Smooth muscle cell (in vitro differentiated cells): ENCODE results near the gene MAPRE3. TPM values are rescaled to one million over a fixed set of nuclear protein-coding genes. Genes with fewer than 3 reads are reported as not detected.
A peak's percentile ranks its signal among the peaks of the same experiment; 100 is the strongest.

Experiments used
- DNase-seq: peaks from one replicate; lab custom pipeline; 2025; ENCODE audit not compliant: unreplicated experiment; lab: John Stamatoyannopoulos, UW
- H2AFZ ChIP-seq: fragments of 200-600 bp; sonication (generic); 2 replicates; pipeline ENCODE4 v1.6.0; 2016; ENCODE audit warnings: antibody characterized with exemption, low read depth, mild to moderate bottlenecking
- H3F3A ChIP-seq: fragments of 200-600 bp; sonication (generic); 2 replicates; pipeline ENCODE4 v1.6.0; 2017; ENCODE audit warnings: antibody characterized with exemption, low read depth
- H3K27ac ChIP-seq: fragments of 200-600 bp; sonication (generic); 2 replicates; pipeline ENCODE4 v1.5.1; 2016; ENCODE audit warnings: low read depth, mild to moderate bottlenecking
- H3K27me3 ChIP-seq: fragments of 200-600 bp; sonication (generic); 2 replicates; pipeline ENCODE4 v1.6.1; 2016; ENCODE audit warnings: low read depth, mild to moderate bottlenecking
- H3K36me3 ChIP-seq: fragments of 200-600 bp; sonication (generic); 2 replicates; pipeline ENCODE4 v1.5.1; 2016; ENCODE audit warnings: low read depth
- H3K4me1 ChIP-seq: fragments of 200-600 bp; sonication (generic); 2 replicates; pipeline ENCODE4 v1.5.1; 2016; ENCODE audit warnings: low read depth
- H3K4me2 ChIP-seq: fragments of 200-600 bp; sonication (generic); 2 replicates; pipeline ENCODE4 v1.6.0; 2016; ENCODE audit warnings: mild to moderate bottlenecking
- H3K4me3 ChIP-seq: fragments of 200-600 bp; sonication (generic); 2 replicates; pipeline ENCODE4 v1.5.1; 2016; ENCODE audit warnings: mild to moderate bottlenecking
- H3K79me2 ChIP-seq: fragments of 200-600 bp; sonication (generic); 2 replicates; pipeline ENCODE4 v1.6.0; 2016; ENCODE audit warnings: low read depth, mild to moderate bottlenecking
- H3K9ac ChIP-seq: fragments of 200-600 bp; sonication (generic); 2 replicates; pipeline ENCODE4 v1.6.0; 2016; ENCODE audit warnings: low read depth
- H3K9me3 ChIP-seq: fragments of 200-600 bp; sonication (generic); replicated peaks from 2 replicates; pipeline ENCODE4 v1.5.1; 2016; ENCODE audit warnings: low read depth
- H4K20me1 ChIP-seq: fragments of 200-600 bp; sonication (generic); 2 replicates; pipeline ENCODE4 v1.6.0; 2016; ENCODE audit warnings: low read depth
- CTCF ChIP-seq: fragments of 200-600 bp; sonication (generic); IDR thresholded peaks from 2 replicates; pipeline ENCODE4 v1.5.1; 2017; ENCODE audit warnings: borderline replicate concordance, mild to moderate bottlenecking, antibody characterized with exemption; ENCODE audit not compliant: insufficient read depth, poor library complexity, severe bottlenecking
- WGBS: methylation state at CpG from one replicate; pipeline ENCODE4 v1.1.7; 2016; ENCODE audit warnings: low lambda C conversion rate; 5-methylcytosine and 5-hydroxymethylcytosine counted together
- polyA plus RNA-seq: library from polyadenylated mRNA; unstranded; fragments of >200 nt; fragmentation: Nextera tagmentation; extraction: Ambion mirVana; gene quantifications from 2 replicates; pipeline ENCODE4 v1.2.1, GENCODE V29; 2016
- total RNA-seq: library from RNA; depleted of rRNA; stranded (reverse); fragments of >200 nt; gene quantifications from 2 replicates; pipeline ENCODE4 v1.2.3, GENCODE V29; 2014

The MAPRE3 gene
- total and polyA plus RNA-seq, 2 experiments from 2014 or later, result 12.5 to 30.5 TPM

DNA sequence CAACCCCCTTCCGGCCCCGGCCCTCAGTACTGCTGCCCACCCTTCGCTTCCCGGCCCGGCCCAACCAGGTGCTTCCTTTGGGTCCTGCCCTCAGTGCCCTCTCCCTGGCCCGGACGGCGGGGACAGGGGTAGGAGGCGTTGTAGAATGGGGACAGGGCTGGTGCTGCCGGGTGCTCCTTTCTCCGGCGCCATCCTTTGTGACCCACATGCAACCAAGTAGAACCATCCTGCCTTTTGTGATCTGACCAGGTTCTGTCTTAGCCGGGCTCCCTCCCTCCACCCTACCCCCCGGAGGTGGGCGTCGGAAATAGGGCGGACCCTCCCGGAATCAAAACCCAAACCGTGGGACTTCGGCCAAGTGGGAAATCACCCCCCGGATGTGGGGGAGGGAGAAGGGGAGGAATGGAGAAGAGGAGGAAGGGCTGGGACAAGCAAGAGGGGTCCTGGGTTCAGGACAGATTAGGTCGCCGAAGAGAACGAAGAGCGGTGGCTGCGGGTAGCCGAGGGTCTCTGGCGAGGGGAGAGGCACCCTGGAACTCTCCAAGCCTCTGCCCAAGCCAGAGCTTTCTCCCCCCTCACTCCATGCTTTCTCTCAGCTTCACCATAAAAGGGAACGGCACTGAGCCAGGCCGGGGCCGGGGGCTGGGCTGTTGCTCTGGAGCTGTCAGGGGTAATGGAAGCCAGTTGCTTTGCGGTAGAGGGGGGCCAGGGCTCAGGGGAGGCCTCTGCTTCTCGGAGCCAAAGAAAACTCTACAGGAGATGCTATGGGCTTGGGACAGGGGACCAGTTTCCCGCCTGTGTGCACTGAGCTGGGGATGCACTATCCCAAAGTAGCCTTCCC lies 101.8 kb downstream of the MAPRE3 start:
- H2AFZ ChIP-seq, result peak overlapping the region; percentile 1
- peaks cover 21% of the 10 kb centered on the region for H3K4me1 ChIP-seq
- peaks cover 40% of the 10 kb centered on the region for H3K79me2 ChIP-seq
- no peaks in the 10 kb centered on the region for H3K9me3 ChIP-seq
- peak overlapping the region; percentile 79 for H3K27ac ChIP-seq
- TF ChIP-seq CTCF, result no peak
- H3K27me3 ChIP-seq, result no peaks in the 10 kb centered on the region
- WGBS, result 3% methylated on average over 26 of the region's 34 CpGs
- H3F3A ChIP-seq, result peaks cover 28% of the 10 kb centered on the region
- peak overlapping the region; percentile 91 for H3K4me3 ChIP-seq
- peak; percentile 76 for DNase-seq
- H3K9ac ChIP-seq, result peak overlapping the region; percentile 55
- peaks cover 34% of the 10 kb centered on the region for H4K20me1 ChIP-seq
- H3K4me2 ChIP-seq, result peak overlapping the region; percentile 95
- no peaks in the 10 kb centered on the region for H3K36me3 ChIP-seq

DNA sequence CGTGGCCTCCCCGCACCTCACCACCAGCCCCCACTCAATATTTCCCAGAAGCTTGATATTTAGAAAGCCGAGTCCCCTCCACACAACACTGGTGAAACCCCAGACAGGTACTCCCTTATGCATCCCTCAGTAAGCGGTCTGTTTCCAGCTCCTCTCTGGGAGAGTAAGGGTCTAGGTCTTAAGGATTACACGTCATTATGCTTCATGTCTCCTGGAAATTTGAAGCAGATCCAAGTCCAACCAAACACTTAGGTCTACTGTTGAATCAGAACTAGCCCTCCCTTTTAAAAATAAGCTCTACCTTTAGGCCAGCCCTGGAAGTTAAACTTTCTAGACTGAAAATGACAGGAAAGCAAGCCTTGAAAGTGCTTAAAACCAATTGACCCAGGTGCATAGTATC lies 102.5 kb downstream of the MAPRE3 start:
- Histone ChIP-seq H3K79me2 (peaks cover 34% of the 10 kb centered on the region), H2AFZ (no peak overlapping the region), H3K27ac (peak overlapping the region; percentile 79), H3K27me3 (no peaks in the 10 kb centered on the region), H3F3A (peaks cover 30% of the 10 kb centered on the region), H3K9me3 (no peaks in the 10 kb centered on the region), H3K9ac (no peak overlapping the region), H3K36me3 (no peaks in the 10 kb centered on the region), H3K4me3 (peak overlapping the region; percentile 91), H3K4me2 (peak overlapping the region; percentile 95), H4K20me1 (peaks cover 27% of the 10 kb centered on the region), H3K4me1 (peaks cover 21% of the 10 kb centered on the region)
- DNase-seq, result no peak
- WGBS, result 35% methylated on average over 5 of the region's 5 CpGs
- TF ChIP-seq CTCF, result no peak

- no peaks in the 10 kb centered on the region for H3K27me3 ChIP-seq
- TF ChIP-seq CTCF, result no peak
- H3F3A ChIP-seq, result peaks cover 28% of the 10 kb centered on the region
- H4K20me1 ChIP-seq, result peaks cover 18% of the 10 kb centered on the region
- 11% methylated on average over 2 of the region's 2 CpGs for WGBS
- peaks cover 30% of the 10 kb centered on the region for H3K79me2 ChIP-seq
- peaks cover 26% of the 10 kb centered on the region for H3K4me1 ChIP-seq
- no peak overlapping the region for H3K9ac ChIP-seq
- peak overlapping the region; percentile 29 for H3K4me2 ChIP-seq
- H3K9me3 ChIP-seq, result no peaks in the 10 kb centered on the region
- no peak overlapping the region for H3K4me3 ChIP-seq
- H2AFZ ChIP-seq, result peak overlapping the region; percentile 20
- peak overlapping the region; percentile 79 for H3K27ac ChIP-seq
- H3K36me3 ChIP-seq, result no peaks in the 10 kb centered on the region
- DNase-seq, result no peak
Measured at GRCh38 chr2:27073782-27074181, 103.3 kb downstream of the MAPRE3 start.
